GM21526 (cell line): ENCODE data around the gene RASA3.
"Not testable (repeated sequence)": the region's sequence is repeated elsewhere in the genome, so short reads cannot be mapped to it uniquely, and the experiment has no call there.

Source experiments
- ATAC-seq: cut with Tn5 transposase; IDR thresholded peaks from one replicate; pipeline ENCODE4 v1.9.1; 2021; ENCODE audit warnings: moderate library complexity; ENCODE audit not compliant: unreplicated experiment, low FRiP score

The RASA3 gene

GRCh38 chr13:114143806-114144605 lies 11.6 kb upstream of the RASA3 start:
- peak; percentile 60 for ATAC-seq

- ATAC-seq: no peak
These were observed 10.4 kb upstream of the RASA3 start for GRCh38 chr13:114142640-114143490.

DNA sequence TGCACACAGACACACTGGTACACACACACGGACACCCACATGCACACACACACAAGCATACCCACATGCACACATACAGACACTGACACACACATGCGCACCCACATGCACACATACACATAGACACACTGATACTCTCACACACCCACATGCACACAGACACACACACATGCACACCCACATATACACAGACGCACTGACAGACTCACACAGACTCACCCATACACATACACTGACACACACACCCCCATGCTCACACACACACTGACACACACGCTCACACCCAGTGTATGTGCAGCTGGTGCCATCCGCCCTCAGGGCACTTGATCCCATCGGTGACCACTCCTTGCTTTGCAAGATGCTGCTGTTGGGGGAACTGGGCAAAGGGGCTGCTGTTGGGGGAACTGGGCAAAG lies 9.7 kb upstream of the RASA3 start:
- no peak for ATAC-seq

DNA sequence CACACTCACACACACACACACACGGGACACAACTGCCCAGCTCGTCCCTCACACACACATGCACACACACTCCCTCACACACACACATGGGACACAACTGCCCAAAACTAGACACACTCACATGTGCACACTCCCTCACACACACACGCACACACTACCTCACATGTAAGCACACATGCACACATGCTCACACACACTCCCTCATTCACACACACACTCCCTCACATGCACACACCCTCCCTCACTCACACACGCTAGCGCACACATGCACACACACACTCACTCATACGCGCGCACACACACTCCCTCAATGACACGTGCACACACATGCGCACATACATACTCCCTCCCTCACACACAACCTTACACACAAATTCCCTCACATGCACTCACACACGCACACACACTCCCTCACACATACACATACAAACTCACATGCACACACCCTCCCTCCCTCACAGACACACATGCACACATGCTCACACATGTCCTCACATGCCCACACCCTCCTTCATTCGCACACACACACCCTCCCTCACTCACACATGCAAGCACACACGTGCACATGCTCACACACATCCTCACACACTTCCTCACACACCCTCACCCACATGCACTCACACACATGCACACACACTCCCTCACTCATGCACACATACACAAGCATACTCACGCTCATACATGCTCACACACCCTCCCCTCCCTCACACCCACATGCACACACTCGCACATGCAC lies 9.0 kb upstream of the RASA3 start:
- ATAC-seq: no peak

- ATAC-seq: no peak
These were observed 8.5 kb upstream of the RASA3 start for GRCh38 chr13:114140906-114141250.

DNA sequence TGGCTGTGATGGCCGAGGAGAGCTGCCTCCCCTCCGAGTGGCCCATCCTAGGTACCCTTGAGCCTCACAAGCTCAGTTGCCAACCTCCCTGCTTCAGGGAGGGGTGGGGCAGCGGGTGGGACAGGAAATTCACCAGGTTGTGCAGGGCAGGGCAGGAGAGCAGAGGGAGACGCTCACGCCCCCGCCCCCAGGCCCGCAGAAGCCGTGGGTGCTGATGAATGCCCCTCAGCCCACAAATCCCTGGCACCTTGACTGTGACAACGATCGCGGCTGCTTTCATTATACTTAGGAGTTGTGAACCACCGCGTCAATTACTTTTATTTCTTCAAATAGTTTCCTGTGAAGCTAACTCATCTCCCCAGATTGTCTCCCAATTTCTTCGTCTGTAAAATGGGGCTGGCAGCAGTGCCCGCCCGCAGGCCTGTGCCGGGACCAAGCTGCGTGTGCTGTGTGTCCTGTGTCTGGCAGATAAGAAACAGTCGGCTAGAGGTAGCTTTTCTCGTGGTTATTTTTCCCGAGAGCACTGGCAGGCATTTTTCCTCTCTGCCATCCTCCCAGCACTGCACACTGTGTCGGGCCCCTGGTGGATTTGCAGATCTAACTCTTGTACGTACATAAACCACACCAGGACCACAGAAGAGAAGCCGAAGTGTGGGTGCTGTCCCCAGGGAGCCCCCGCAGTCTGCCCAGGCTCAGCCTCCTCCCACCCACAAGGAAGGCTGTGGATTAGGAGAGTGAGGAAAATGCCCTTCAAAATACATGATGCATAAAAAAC lies 7.9 kb upstream of the RASA3 start:
- no peak for ATAC-seq

DNA sequence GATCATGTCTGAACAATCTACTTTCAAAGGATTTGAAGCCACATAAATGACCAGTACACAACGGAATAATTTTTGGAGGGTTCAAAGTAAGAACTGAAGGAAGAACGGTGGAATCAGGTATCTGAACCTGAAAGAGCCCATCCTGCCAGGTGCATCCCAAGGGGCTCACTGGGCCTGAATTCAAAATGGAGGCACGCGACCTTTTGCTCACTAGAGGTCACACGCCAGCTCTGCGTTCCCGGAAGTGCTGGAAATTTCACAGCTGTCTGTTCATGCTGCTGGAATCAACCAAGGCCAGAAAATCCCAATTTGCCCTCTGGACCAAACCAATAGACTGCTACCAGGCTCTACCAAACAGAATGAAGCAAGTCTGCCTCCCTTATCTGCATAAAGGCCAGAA lies 4.2 kb upstream of the RASA3 start:
- no peak for ATAC-seq

DNA sequence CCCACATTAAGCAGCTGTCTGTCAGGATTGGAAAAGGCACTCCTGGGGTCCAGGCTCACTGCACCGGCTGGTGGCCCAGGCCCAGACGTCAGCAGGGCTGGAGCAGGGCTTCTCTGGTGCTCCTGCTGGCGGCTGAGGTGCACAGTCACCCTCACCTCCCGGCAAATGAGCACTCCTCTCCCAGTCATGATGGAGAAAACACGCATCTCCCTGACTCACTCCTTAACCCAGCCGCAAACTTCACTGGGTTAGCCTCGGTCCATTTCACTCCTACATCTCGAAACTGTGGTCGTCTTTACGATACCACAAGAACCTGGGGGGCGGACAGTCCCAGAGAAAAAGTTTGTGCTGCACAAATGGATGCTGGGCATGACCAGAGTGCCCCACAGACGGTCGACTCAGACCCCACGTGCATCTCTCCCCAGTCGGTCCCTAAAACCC lies 3.3 kb upstream of the RASA3 start:
- no peak for ATAC-seq

DNA sequence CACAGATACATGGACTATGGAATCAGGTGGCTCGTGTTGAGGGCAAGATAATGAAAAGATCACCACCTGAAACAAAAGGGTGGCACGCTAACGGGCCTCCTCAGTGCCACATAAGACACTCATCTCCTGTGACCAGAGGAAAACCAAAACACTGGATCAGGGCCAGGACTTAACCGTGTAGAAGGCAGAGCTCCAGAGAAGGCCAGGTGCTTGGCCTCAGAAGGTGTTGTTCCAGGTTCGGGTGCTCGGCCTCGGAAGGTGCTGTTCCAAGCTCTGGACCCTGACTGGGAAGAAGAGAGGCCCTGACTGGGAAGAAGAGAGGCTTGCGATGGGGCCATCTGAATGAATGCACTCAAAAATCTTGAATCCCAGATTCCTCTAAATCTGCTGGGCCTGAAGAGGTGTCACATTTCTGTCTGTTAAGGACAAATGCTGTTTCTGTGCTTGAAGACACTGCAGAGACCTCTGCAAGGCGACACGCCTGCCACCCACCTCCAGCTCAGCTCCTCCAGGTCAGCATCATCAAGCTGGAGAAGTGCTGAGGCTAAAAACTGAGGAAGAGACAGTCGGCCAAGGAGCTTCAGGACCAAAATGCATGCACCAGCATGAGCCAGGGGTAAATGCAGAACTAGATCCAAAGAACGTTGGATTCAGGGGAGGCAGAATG lies 2.7 kb upstream of the RASA3 start:
- ATAC-seq: no peak

GRCh38 chr13:114134111-114134943 lies 1.9 kb upstream of the RASA3 start:
- ATAC-seq: no peak

GRCh38 chr13:114133552-114133951 lies 1.1 kb upstream of the RASA3 start:
- ATAC-seq: not testable (repeated sequence)

DNA sequence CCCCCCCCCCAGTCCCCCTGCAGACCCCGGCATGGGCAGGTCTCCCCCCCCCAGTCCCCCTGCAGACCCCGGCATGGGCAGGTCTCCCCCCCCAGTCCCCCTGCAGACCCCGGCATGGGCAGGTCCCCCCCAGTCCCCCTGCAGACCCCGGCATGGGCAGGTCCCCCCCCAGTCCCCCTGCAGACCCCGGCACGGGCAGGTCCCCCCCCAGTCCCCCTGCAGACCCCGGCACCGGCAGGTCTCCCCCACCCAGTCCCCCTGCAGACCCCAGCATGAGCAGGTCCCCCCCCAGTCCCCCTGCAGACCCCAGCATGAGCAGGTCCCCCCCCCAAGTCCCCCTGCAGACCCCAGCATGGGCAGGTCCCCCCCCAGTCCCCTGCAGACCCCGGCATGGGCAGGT lies 703 bp upstream of the RASA3 start:
- ATAC-seq: not testable (repeated sequence)

- peak; percentile 2 for ATAC-seq
These were observed 622 bp downstream of the RASA3 start for GRCh38 chr13:114131583-114132418.

DNA sequence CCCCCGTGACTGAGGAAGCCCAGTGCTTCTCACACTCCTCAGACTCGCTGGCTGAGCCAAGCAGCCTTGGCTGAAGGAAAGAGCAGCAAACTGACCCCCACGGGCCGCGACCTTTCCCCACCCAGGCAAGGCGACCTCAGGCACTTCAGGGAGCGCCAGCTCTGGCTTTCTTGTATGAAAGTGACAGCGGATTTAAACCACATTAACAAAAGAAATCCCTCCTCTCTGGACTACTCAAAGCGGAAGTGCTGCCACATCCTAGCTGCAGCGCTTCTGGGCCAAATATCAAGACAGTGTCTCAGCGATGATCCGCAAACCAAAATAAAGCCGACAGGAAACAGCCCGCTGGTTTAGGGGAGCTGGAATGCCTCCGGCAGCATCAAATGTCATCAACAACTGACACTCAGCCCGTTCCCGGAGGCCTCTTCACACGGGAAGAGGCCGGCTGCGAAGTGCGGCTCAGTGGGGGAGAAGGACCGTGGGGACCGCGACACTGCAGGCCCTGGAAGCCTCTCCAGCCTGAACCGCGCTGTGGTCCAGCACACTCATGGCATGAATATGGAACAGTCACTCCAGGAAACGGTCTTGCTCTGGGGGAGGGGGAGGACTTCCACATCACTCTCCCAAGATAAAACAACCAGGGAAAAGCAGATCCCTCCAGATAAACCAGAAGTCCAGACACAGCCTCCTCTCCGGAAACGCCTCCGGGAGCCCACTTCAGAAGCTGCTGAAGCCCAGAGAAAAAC lies 1.4 kb downstream of the RASA3 start:
- ATAC-seq: no peak

GRCh38 chr13:114130131-114130836 lies 2.1 kb downstream of the RASA3 start:
- ATAC-seq: no peak

GRCh38 chr13:114129649-114130062 lies 2.8 kb downstream of the RASA3 start:
- no peak for ATAC-seq
